Parathyroid adenoma (tissue), 2 donors: ENCODE data around the gene RRP8.
A peak's percentile ranks its signal among the peaks of the same experiment; 100 is the strongest.

Source experiments
- H2AFZ ChIP-seq: fragments of 300-600 bp; sonication (generic); one replicate; pipeline ENCODE4 v1.7.0; 2017; ENCODE audit warnings: antibody characterized with exemption, mild to moderate bottlenecking
- H3K27ac ChIP-seq: fragments of 300-600 bp; sonication (generic); one replicate; pipeline ENCODE4 v1.7.0; 2017
- H3K27me3 ChIP-seq: fragments of 300-600 bp; sonication (generic); one replicate; pipeline ENCODE4 v1.7.0; 2017; ENCODE audit warnings: low read length; ENCODE audit not compliant: control insufficient read depth, insufficient read depth
- H3K36me3 ChIP-seq: fragments of 300-600 bp; sonication (generic); one replicate; pipeline ENCODE4 v1.7.0; 2017; ENCODE audit warnings: low read length; ENCODE audit not compliant: control insufficient read depth, insufficient read depth
- H3K4me1 ChIP-seq: fragments of 300-600 bp; sonication (generic); one replicate; pipeline ENCODE4 v1.7.0; 2017; ENCODE audit warnings: control low read depth
- H3K4me2 ChIP-seq: fragments of 300-600 bp; sonication (generic); one replicate; pipeline ENCODE4 v1.7.0; 2017; ENCODE audit warnings: low read length
- H3K4me3 ChIP-seq: fragments of 300-600 bp; sonication (generic); one replicate; pipeline ENCODE4 v1.7.0; 2017; ENCODE audit warnings: low read depth, low read length
- H3K79me2 ChIP-seq: fragments of 300-600 bp; sonication (generic); one replicate; pipeline ENCODE4 v1.7.0; 2017; ENCODE audit warnings: control low read depth
- H3K9ac ChIP-seq: fragments of 300-600 bp; sonication (generic); one replicate; pipeline ENCODE4 v1.7.0; 2017; ENCODE audit warnings: mild to moderate bottlenecking
- H3K9me3 ChIP-seq: fragments of 300-600 bp; sonication (generic); one replicate; pipeline ENCODE4 v1.7.0; 2017; ENCODE audit warnings: low read length; ENCODE audit not compliant: control insufficient read depth
- CTCF ChIP-seq: fragments of 300-600 bp; sonication (generic); IDR thresholded peaks from one replicate; pipeline ENCODE4 v1.7.0; 2017; ENCODE audit warnings: antibody characterized with exemption, mild to moderate bottlenecking
- donor health status: primary hyperparathyroidism.

The RRP8 gene

GRCh38 chr11:6611092-6611962 lies 7.9 kb upstream of the RRP8 start:
- TF ChIP-seq CTCF, result no peak
- Histone ChIP-seq H3K9me3 (no peaks in the 10 kb centered on the region), H3K27ac (peak overlapping the region; percentile 67), H3K9ac (no peak overlapping the region), H3K27me3 (no peaks in the 10 kb centered on the region), H2AFZ (peak overlapping the region; percentile 56), H3K4me3 (peak overlapping the region; percentile 47), H3K36me3 (no peaks in the 10 kb centered on the region), H3K4me2 (peak overlapping the region; percentile 73), H3K79me2 (peaks cover 3% of the 10 kb centered on the region), H3K4me1 (peaks cover 6% of the 10 kb centered on the region)

- H3K4me3 ChIP-seq, result no peak overlapping the region
- H3K79me2 ChIP-seq, result peaks cover 10% of the 10 kb centered on the region
- TF ChIP-seq CTCF, result no peak
- H3K9me3 ChIP-seq, result no peaks in the 10 kb centered on the region
- no peak overlapping the region for H3K4me2 ChIP-seq
- peaks cover 11% of the 10 kb centered on the region for H3K4me1 ChIP-seq
- no peak overlapping the region for H3K27ac ChIP-seq
- no peak overlapping the region for H3K9ac ChIP-seq
- H3K27me3 ChIP-seq, result no peaks in the 10 kb centered on the region
- no peak overlapping the region for H2AFZ ChIP-seq
- H3K36me3 ChIP-seq, result no peaks in the 10 kb centered on the region
These were observed 7.2 kb upstream of the RRP8 start for GRCh38 chr11:6610591-6610990.

- H3K4me1 ChIP-seq, result peaks cover 11% of the 10 kb centered on the region
- no peak overlapping the region for H3K27ac ChIP-seq
- no peaks in the 10 kb centered on the region for H3K36me3 ChIP-seq
- H3K4me2 ChIP-seq, result no peak overlapping the region
- no peaks in the 10 kb centered on the region for H3K9me3 ChIP-seq
- no peak for TF ChIP-seq CTCF
- peaks cover 12% of the 10 kb centered on the region for H3K79me2 ChIP-seq
- no peak overlapping the region for H3K4me3 ChIP-seq
- no peaks in the 10 kb centered on the region for H3K27me3 ChIP-seq
- H2AFZ ChIP-seq, result no peak overlapping the region
- H3K9ac ChIP-seq, result no peak overlapping the region
These were observed 6.1 kb upstream of the RRP8 start for GRCh38 chr11:6609502-6610015.

GRCh38 chr11:6608726-6609501 lies 5.5 kb upstream of the RRP8 start:
- Histone ChIP-seq H3K4me1 (peaks cover 11% of the 10 kb centered on the region), H3K9ac (no peak overlapping the region), H3K27ac (no peak overlapping the region), H3K36me3 (no peaks in the 10 kb centered on the region), H3K79me2 (peaks cover 16% of the 10 kb centered on the region), H3K4me3 (no peak overlapping the region), H3K9me3 (no peaks in the 10 kb centered on the region), H2AFZ (no peak overlapping the region), H3K27me3 (no peaks in the 10 kb centered on the region), H3K4me2 (no peak overlapping the region)
- TF ChIP-seq CTCF, result no peak
